ENCODE data around the gene TMEM52B. TPM values are rescaled to one million over a fixed set of nuclear protein-coding genes. Genes with fewer than 3 reads are reported as not detected.
"Not testable (repeated sequence)": the region's sequence is repeated elsewhere in the genome, so short reads cannot be mapped to it uniquely, and the experiment has no call there.

The TMEM52B gene
- total RNA-seq, 4 donors from 2014 or later = not detected

- Histone ChIP-seq H3K4me1 (no peaks in the 10 kb centered on the region), H3K27me3 (peaks cover 3 to 10% (median 4%) of the 10 kb centered on the region in 3 donors), H3K4me3 (no peak overlapping the region), H3K27ac (no peak overlapping the region), H3K36me3 (no peaks in the 10 kb centered on the region), H3K9me3 (no peaks in the 10 kb centered on the region)
- DNase-seq (no peak), ATAC-seq (no peak)
- in situ Hi-C loops (cut with MboI; ENCODE audit: low sequenced_read_pairs in 4 of 4) (no loop called here), intact Hi-C loops (cut with DNase I; ENCODE audit: low total_unique reads) (no loop called here)
- TF ChIP-seq POLR2A (IDR thresholded peaks at IDR 0.05) (no peak), CTCF (IDR thresholded peaks at IDR 0.05 in 4 of 5, conservative IDR thresholded peaks at IDR 0.05 in 1 of 5) (no peak)
These were observed 3.7 kb downstream of the TMEM52B start for GRCh38 chr12:10182354-10183049.

DNA sequence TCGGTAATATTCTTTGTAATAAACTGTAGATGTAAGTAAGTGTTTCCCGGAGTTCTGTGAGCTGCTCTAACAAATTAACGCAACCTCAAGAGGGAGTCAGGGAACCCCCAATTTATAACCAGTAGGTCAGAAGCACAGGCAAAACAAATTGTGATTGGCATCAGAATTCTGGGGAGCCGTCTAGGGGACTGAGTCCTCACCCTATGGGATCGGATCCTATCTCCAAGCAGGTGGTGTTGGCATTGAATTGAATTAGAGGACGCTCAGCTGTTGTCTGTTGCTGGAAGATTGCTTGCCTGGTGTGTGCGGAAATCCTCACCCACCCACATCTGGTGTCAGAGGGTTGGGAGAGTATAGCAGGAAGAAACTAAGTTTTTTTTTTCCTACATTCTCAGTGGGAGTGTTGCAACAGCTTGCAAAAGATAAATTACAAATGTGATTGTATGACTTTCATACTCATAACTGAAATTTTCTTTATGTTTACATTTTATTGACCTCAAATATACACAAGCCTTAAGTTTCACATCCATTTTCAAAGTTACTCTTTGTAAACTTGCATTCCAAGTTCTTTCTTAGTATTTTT lies 5.5 kb downstream of the TMEM52B start:
- intact Hi-C loops (cut with DNase I; ENCODE audit: low total_unique reads) (no loop called here), in situ Hi-C loops (cut with MboI; ENCODE audit: low sequenced_read_pairs in 4 of 4) (no loop called here)
- no peaks in the 10 kb centered on the region for H3K4me1 ChIP-seq
- H3K4me3 ChIP-seq = no peak overlapping the region
- ATAC-seq (no peak), DNase-seq (no peak)
- H3K36me3 ChIP-seq = no peaks in the 10 kb centered on the region
- no peaks in the 10 kb centered on the region for H3K9me3 ChIP-seq
- H3K27ac ChIP-seq = no peak overlapping the region
- H3K27me3 ChIP-seq = peaks cover under 1 to 10% (median 3%) of the 10 kb centered on the region in 3 donors
- TF ChIP-seq CTCF (IDR thresholded peaks at IDR 0.05 in 4 of 5, conservative IDR thresholded peaks at IDR 0.05 in 1 of 5) (no peak), POLR2A (IDR thresholded peaks at IDR 0.05) (no peak)

- in situ Hi-C loops (cut with MboI; ENCODE audit: low sequenced_read_pairs in 4 of 4) = loop anchor here in 1 of 4 donors (5.0 kb wide), 1 partner anchor 34 kb away; no protein-coding TSS in a partner anchor
- TF ChIP-seq CTCF (IDR thresholded peaks at IDR 0.05 in 4 of 5, conservative IDR thresholded peaks at IDR 0.05 in 1 of 5) (no peak), POLR2A (IDR thresholded peaks at IDR 0.05) (peak in 1 of 2 donors; percentile 14)
- intact Hi-C loops (cut with DNase I; ENCODE audit: low total_unique reads) = no loop called here
- Histone ChIP-seq H3K36me3 (no peaks in the 10 kb centered on the region), H3K4me3 (no peak overlapping the region), H3K4me1 (no peaks in the 10 kb centered on the region), H3K9me3 (no peaks in the 10 kb centered on the region), H3K27me3 (peaks cover 0 to 10% (median 3%) of the 10 kb centered on the region in 3 donors), H3K27ac (no peak overlapping the region)
- ATAC-seq (no peak), DNase-seq (peak in 1 of 2 donors; percentile 23)
These were observed 7.5 kb downstream of the TMEM52B start for GRCh38 chr12:10186299-10186698.

GRCh38 chr12:10186958-10187357 lies 8.1 kb downstream of the TMEM52B start:
- H3K4me3 ChIP-seq; H3K4me1 ChIP-seq; ATAC-seq; H3K36me3 ChIP-seq; intact Hi-C loops (cut with DNase I; ENCODE audit: low total_unique reads); H3K27ac ChIP-seq; DNase-seq; H3K9me3 ChIP-seq: not testable (repeated sequence)
- H3K27me3 ChIP-seq = peaks cover 0 to 10% (median 3%) of the 10 kb centered on the region in 3 donors
- in situ Hi-C loops (cut with MboI; ENCODE audit: low sequenced_read_pairs in 4 of 4) = loop anchor here in 1 of 4 donors (5.0 kb wide), 1 partner anchor 35 kb away; no protein-coding TSS in a partner anchor

DNA sequence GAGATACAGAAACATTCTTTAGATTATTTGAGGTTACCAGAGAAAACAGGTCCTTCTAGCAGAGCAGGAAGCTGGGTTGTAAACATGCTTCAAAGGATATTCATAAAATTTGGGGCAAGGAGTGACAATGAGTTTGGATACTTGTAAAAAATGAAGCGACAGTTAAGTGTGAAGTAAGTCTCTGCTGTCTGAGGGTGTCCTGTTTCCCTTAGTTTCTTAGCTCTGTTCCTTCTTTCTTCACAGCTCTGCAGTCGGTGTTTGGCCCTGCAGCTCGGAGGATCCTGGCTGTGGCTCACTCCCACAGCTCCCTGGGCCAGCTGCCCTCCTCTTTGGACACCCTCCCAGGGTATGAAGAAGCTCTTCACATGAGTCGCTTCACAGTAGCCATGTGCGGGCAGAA lies 10.8 kb downstream of the TMEM52B start:
- Histone ChIP-seq H3K36me3 (no peaks in the 10 kb centered on the region), H3K9me3 (no peaks in the 10 kb centered on the region), H3K4me3 (no peak overlapping the region), H3K27ac (no peak overlapping the region), H3K4me1 (no peaks in the 10 kb centered on the region), H3K27me3 (peaks cover 0 to 5% (median 0%) of the 10 kb centered on the region in 3 donors)
- TF ChIP-seq POLR2A (IDR thresholded peaks at IDR 0.05) = no peak
- TF ChIP-seq CTCF (IDR thresholded peaks at IDR 0.05 in 4 of 5, conservative IDR thresholded peaks at IDR 0.05 in 1 of 5) = no peak
- in situ Hi-C loops (cut with MboI; ENCODE audit: low sequenced_read_pairs in 4 of 4) = loop anchor here in 2 of 4 donors (5.0 kb wide), 1 partner anchor 37 kb away; no protein-coding TSS in a partner anchor
- no peak for DNase-seq
- intact Hi-C loops (cut with DNase I; ENCODE audit: low total_unique reads) = loop anchor here (1.0 kb wide), 1 partner anchor 36 kb away; no protein-coding TSS in a partner anchor
- peak in 1 of 2 donors; percentile 21 for ATAC-seq
